Inflammatory macrophage treated with lipopolysaccharide for 1 hour (primary cell): ENCODE results near the gene RTRAF.

ENCODE experiments used
- DNase-seq, 2 donors: peaks; one replicate each; pipeline ENCODE4 v3.0.0-alpha.2; 2020 to 2022

RTRAF gene

GRCh38 chr14:51989293-51990234, at the start of gene RTRAF:
RTRAF (plus strand) TSS chr14:51989546; CDS start chr14:51989640, 94 bp downstream.
- peak; percentile 89 to 92 for DNase-seq

- no peak for DNase-seq
Measured at GRCh38 chr14:51939755-51940301, 49.5 kb upstream of the RTRAF start.

- DNase-seq = no peak
Measured at GRCh38 chr14:51942971-51943370, 46.4 kb upstream of the RTRAF start.

- no peak for DNase-seq
Measured at GRCh38 chr14:51950007-51950406, 39.3 kb upstream of the RTRAF start.

GRCh38 chr14:51951656-51952055, 37.7 kb upstream of the RTRAF start:
- DNase-seq = no peak

GRCh38 chr14:51954031-51954430, 35.3 kb upstream of the RTRAF start:
- DNase-seq = no peak

- DNase-seq = no peak
Measured at GRCh38 chr14:51954657-51955056, 34.7 kb upstream of the RTRAF start.

GRCh38 chr14:51957950-51958349, 31.4 kb upstream of the RTRAF start:
- no peak for DNase-seq

GRCh38 chr14:51959928-51960327, 29.4 kb upstream of the RTRAF start:
- DNase-seq = no peak

- DNase-seq = no peak
Measured at GRCh38 chr14:51960866-51961265, 28.5 kb upstream of the RTRAF start.

- DNase-seq = no peak
Measured at GRCh38 chr14:51962711-51963110, 26.6 kb upstream of the RTRAF start.

- DNase-seq = no peak
Measured at GRCh38 chr14:51963286-51963685, 26.1 kb upstream of the RTRAF start.

- DNase-seq = no peak
Measured at GRCh38 chr14:51967521-51967920, 21.8 kb upstream of the RTRAF start.

- DNase-seq = no peak
Measured at GRCh38 chr14:51969852-51970540, 19.4 kb upstream of the RTRAF start.

- DNase-seq = no peak
Measured at GRCh38 chr14:51972566-51972965, 16.8 kb upstream of the RTRAF start.

- DNase-seq = no peak
Measured at GRCh38 chr14:51977075-51977474, 12.3 kb upstream of the RTRAF start.

GRCh38 chr14:51978681-51979085, 10.7 kb upstream of the RTRAF start:
- peak in 1 of 2 donors; percentile 16 for DNase-seq

- DNase-seq = peak; percentile 55 to 96
Measured at GRCh38 chr14:51979088-51979709, 10.1 kb upstream of the RTRAF start.

- DNase-seq = no peak
Measured at GRCh38 chr14:51981218-51981854, 8.0 kb upstream of the RTRAF start.

- DNase-seq = no peak
Measured at GRCh38 chr14:51988221-51988620, 1.1 kb upstream of the RTRAF start.

- DNase-seq = no peak
Measured at GRCh38 chr14:51990488-51990887, 1.1 kb downstream of the RTRAF start.

- DNase-seq = no peak
Measured at GRCh38 chr14:51993285-51993920, 4.1 kb downstream of the RTRAF start.
